ENCODE results near the gene OXCT2. TPM values are rescaled to one million over a fixed set of nuclear protein-coding genes. Genes with fewer than 3 reads are reported as not detected.

The OXCT2 gene
- total and polyA plus RNA-seq, 2 donors (not counting 1 experiment from before 2014, with no cell fraction given), result 1.0 to 1.9 TPM

DNA sequence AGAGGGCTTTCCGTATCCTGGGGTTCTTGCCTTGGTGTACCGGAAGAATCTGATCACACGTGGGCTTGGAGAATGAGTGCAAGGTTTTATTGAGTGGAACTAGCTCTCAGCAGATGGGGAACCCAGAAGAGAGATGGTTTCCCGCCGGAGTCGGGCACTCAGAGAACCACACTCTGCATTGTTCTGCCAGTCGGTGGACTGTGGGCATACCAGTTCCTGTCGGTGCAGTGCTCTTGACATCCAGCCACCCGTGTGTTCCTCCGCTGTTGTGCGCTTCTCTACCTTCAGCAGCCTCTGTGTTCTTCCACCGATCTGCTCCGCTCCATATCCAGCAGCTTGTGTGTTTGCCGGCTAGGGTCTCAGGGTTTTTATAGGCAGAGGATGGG is 43.2 kb downstream of the OXCT2 start:
- Histone ChIP-seq H3K4me2 (replicated peaks; ENCODE audit: low read depth, low read length, poor library complexity, severe bottlenecking) (no peak overlapping the region), H3K4me3 (ENCODE audit: control extremely low read depth in 1 of 5, extremely low read depth in 1 of 5, insufficient read depth in 1 of 5, low read depth in 2 of 5, low read length in 4 of 5) (peak overlapping the region in 2 of 5 experiments; percentile 1 to 8), H3K36me3 (replicated peaks in 1 of 2; ENCODE audit: control extremely low read depth in 1 of 2, control insufficient read depth in 1 of 2, extremely low read depth in 1 of 2, insufficient read depth in 2 of 2, low read length in 1 of 2) (no peaks in the 10 kb centered on the region), H3K27me3 (replicated peaks in 1 of 4; ENCODE audit: control extremely low read depth in 1 of 4, control insufficient read depth in 3 of 4, insufficient read depth in 4 of 4, low read length in 3 of 4) (peaks cover 0 to 37% (median 11%) of the 10 kb centered on the region in 4 experiments), H3K79me2 (ENCODE audit: control insufficient read depth, insufficient read depth, low read length) (no peaks in the 10 kb centered on the region), H3K9me3 (ENCODE audit: control extremely low read depth in 1 of 3, control insufficient read depth in 2 of 3, insufficient read depth in 1 of 3, low read length in 2 of 3) (no peaks in the 10 kb centered on the region), H4K20me1 (ENCODE audit: control insufficient read depth, insufficient read depth, low read length, poor library complexity, severe bottlenecking) (no peaks in the 10 kb centered on the region), H2AFZ (ENCODE audit: insufficient read depth, low read depth, low read length, poor library complexity, severe bottlenecking) (peak overlapping the region; percentile 32), H3K27ac (ENCODE audit: low read length in 2 of 2) (no peak overlapping the region), H3K9ac (ENCODE audit: low read length) (peak overlapping the region; percentile 11), H3K4me1 (ENCODE audit: control insufficient read depth in 2 of 2, insufficient read depth in 2 of 2, low read length in 2 of 2) (peaks cover 0 to 5% of the 10 kb centered on the region in 2 donors)
- 64% methylated on average over 13 of the region's 14 CpGs for WGBS (ENCODE audit: insufficient coverage)
- peak; percentile 31 for ATAC-seq (ENCODE audit: low read depth)
- Mint-ChIP-seq H3K4me3 (peak overlapping the region; percentile 79), H3K4me1 (peaks cover 11% of the 10 kb centered on the region), H3K27me3 (peaks cover 49% of the 10 kb centered on the region), H3K27ac (peak overlapping the region; percentile 53), H3K9me3 (ENCODE audit: insufficient read depth) (no peaks in the 10 kb centered on the region)
- intact Hi-C loops (cut with micrococcal nuclease), result loop anchor here (10.0 kb wide), 1 partner anchor 67 kb away; no protein-coding TSS in a partner anchor
- no peak for DNase-seq
- CTCF ChIA-PET, result no interaction called here
- POLR2A ChIA-PET, result no interaction called here
- TF ChIP-seq, protein P1, sequence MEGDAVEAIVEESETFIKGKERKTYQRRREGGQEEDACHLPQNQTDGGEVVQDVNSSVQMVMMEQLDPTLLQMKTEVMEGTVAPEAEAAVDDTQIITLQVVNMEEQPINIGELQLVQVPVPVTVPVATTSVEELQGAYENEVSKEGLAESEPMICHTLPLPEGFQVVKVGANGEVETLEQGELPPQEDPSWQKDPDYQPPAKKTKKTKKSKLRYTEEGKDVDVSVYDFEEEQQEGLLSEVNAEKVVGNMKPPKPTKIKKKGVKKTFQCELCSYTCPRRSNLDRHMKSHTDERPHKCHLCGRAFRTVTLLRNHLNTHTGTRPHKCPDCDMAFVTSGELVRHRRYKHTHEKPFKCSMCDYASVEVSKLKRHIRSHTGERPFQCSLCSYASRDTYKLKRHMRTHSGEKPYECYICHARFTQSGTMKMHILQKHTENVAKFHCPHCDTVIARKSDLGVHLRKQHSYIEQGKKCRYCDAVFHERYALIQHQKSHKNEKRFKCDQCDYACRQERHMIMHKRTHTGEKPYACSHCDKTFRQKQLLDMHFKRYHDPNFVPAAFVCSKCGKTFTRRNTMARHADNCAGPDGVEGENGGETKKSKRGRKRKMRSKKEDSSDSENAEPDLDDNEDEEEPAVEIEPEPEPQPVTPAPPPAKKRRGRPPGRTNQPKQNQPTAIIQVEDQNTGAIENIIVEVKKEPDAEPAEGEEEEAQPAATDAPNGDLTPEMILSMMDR (IDR thresholded peaks at IDR 0.05), result no peak

DNA sequence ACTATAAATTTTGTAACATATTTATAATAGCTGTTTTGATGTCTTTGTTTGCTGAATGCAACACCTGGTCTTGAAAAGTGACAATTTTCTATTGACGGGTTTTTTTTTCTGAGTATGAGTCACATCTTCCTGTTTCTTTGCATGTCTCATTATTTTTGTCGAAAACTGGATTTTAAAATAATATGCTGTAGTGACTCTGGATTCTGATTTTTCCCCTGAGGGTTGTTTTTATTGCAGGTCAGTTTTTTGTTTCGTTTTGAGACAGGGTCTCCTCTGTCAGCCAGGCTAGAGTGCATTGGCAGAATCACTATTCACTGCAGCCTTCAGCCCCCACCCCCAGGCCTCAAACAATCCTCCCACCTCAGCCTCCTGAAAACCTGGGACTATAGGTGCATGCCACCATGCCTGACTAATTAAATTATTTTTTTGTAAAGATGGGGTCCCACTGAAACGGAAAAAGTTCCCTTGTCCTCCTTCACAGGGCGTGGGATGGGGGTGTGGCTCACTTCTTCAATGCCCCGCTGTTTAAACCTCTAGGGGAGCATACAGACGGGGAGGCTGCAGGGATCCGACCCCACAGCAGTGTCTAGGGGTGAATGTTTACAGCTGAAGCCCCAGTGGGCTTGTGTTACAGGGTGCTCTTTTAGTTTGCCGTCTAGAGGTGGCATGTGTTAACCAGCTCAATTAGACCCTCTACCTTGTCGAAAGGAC is 43.8 kb downstream of the OXCT2 start:
- Histone ChIP-seq H3K4me2 (replicated peaks; ENCODE audit: low read depth, low read length, poor library complexity, severe bottlenecking) (no peak overlapping the region), H3K27me3 (replicated peaks in 1 of 4; ENCODE audit: control extremely low read depth in 1 of 4, control insufficient read depth in 3 of 4, insufficient read depth in 4 of 4, low read length in 3 of 4) (peaks cover 0 to 31% (median 9%) of the 10 kb centered on the region in 4 experiments), H3K4me3 (ENCODE audit: control extremely low read depth in 1 of 5, extremely low read depth in 1 of 5, insufficient read depth in 1 of 5, low read depth in 2 of 5, low read length in 4 of 5) (peak overlapping the region in 1 of 5 experiments; percentile 8), H3K9ac (ENCODE audit: low read length) (no peak overlapping the region), H3K9me3 (ENCODE audit: control extremely low read depth in 1 of 3, control insufficient read depth in 2 of 3, insufficient read depth in 1 of 3, low read length in 2 of 3) (no peaks in the 10 kb centered on the region), H3K36me3 (replicated peaks in 1 of 2; ENCODE audit: control extremely low read depth in 1 of 2, control insufficient read depth in 1 of 2, extremely low read depth in 1 of 2, insufficient read depth in 2 of 2, low read length in 1 of 2) (no peaks in the 10 kb centered on the region), H4K20me1 (ENCODE audit: control insufficient read depth, insufficient read depth, low read length, poor library complexity, severe bottlenecking) (no peaks in the 10 kb centered on the region), H3K27ac (ENCODE audit: low read length in 2 of 2) (no peak overlapping the region), H3K79me2 (ENCODE audit: control insufficient read depth, insufficient read depth, low read length) (no peaks in the 10 kb centered on the region), H2AFZ (ENCODE audit: insufficient read depth, low read depth, low read length, poor library complexity, severe bottlenecking) (peak overlapping the region; percentile 32), H3K4me1 (ENCODE audit: control insufficient read depth in 2 of 2, insufficient read depth in 2 of 2, low read length in 2 of 2) (peaks cover 0 to 5% of the 10 kb centered on the region in 2 donors)
- H3K27me3 Mint-ChIP-seq, result peaks cover 49% of the 10 kb centered on the region
- ChIA-PET POLR2A (no interaction called here), CTCF (no interaction called here)
- ATAC-seq (ENCODE audit: low read depth), result peak; percentile 10
- intact Hi-C loops (cut with micrococcal nuclease), result loop anchor here (10.0 kb wide), 1 partner anchor 67 kb away; no protein-coding TSS in a partner anchor
- H3K4me1 Mint-ChIP-seq, result peaks cover 11% of the 10 kb centered on the region
- TF ChIP-seq EZH2 (IDR thresholded peaks at IDR 0.05; ENCODE audit: borderline replicate concordance, insufficient read depth, low read depth, low read length, poor library complexity, severe bottlenecking), result no peak
- TF ChIP-seq, protein P1 (IDR thresholded peaks at IDR 0.05), result no peak
- 40% methylated on average over 5 of the region's 10 CpGs for WGBS (ENCODE audit: insufficient coverage)
- H3K4me3 Mint-ChIP-seq, result peak overlapping the region; percentile 79
- H3K27ac Mint-ChIP-seq, result peak overlapping the region; percentile 6
- H3K9me3 Mint-ChIP-seq (ENCODE audit: insufficient read depth), result no peaks in the 10 kb centered on the region
- DNase-seq, result no peak
